ENCODE measurements around the gene MGLL.
"Not testable (repeated sequence)": the region's sequence is repeated elsewhere in the genome, so short reads cannot be mapped to it uniquely, and the experiment has no call there.

The MGLL gene

GRCh38 chr3:127686512-127686894 is 135.8 kb downstream of the MGLL start:
- TF ChIP-seq CTCF (conservative IDR thresholded peaks at IDR 0.05; ENCODE audit: low read length): no peak
- H3K4me3 ChIP-seq (ENCODE audit: low read length): no peak overlapping the region
- no peak for DNase-seq (ENCODE audit: low read depth)

GRCh38 chr3:127685708-127686511 is 136.4 kb downstream of the MGLL start:
- no peak for TF ChIP-seq CTCF (conservative IDR thresholded peaks at IDR 0.05; ENCODE audit: low read length)
- no peak for DNase-seq (ENCODE audit: low read depth)
- H3K4me3 ChIP-seq (ENCODE audit: low read length): no peak overlapping the region

GRCh38 chr3:127684871-127685707 is 137.2 kb downstream of the MGLL start:
- DNase-seq (ENCODE audit: low read depth): no peak
- no peak for TF ChIP-seq CTCF (conservative IDR thresholded peaks at IDR 0.05; ENCODE audit: low read length)
- H3K4me3 ChIP-seq (ENCODE audit: low read length): no peak overlapping the region

- no peak for DNase-seq (ENCODE audit: low read depth)
- no peak for TF ChIP-seq CTCF (conservative IDR thresholded peaks at IDR 0.05; ENCODE audit: low read length)
- no peak overlapping the region for H3K4me3 ChIP-seq (ENCODE audit: low read length)
These were observed 139.8 kb downstream of the MGLL start for GRCh38 chr3:127682561-127682960.

GRCh38 chr3:127682175-127682554 is 140.2 kb downstream of the MGLL start:
- H3K4me3 ChIP-seq (ENCODE audit: low read length); DNase-seq (ENCODE audit: low read depth): not testable (repeated sequence)

- no peak for DNase-seq (ENCODE audit: low read depth)
- no peak for TF ChIP-seq CTCF (conservative IDR thresholded peaks at IDR 0.05; ENCODE audit: low read length)
- no peak overlapping the region for H3K4me3 ChIP-seq (ENCODE audit: low read length)
These were observed 141.5 kb downstream of the MGLL start for GRCh38 chr3:127680798-127681221.

- H3K4me3 ChIP-seq (ENCODE audit: low read length): no peak overlapping the region
- DNase-seq (ENCODE audit: low read depth): no peak
- TF ChIP-seq CTCF (conservative IDR thresholded peaks at IDR 0.05; ENCODE audit: low read length): no peak
These were observed 142.1 kb downstream of the MGLL start for GRCh38 chr3:127680146-127680661.
